ENCODE results near the gene PROSER3. TPM values are rescaled to one million over a fixed set of nuclear protein-coding genes. Genes with fewer than 3 reads are reported as not detected.

Gene PROSER3
- total RNA-seq, 4 donors from 2014 or later: 8.2 to 34.3 (median 13.2) TPM

DNA sequence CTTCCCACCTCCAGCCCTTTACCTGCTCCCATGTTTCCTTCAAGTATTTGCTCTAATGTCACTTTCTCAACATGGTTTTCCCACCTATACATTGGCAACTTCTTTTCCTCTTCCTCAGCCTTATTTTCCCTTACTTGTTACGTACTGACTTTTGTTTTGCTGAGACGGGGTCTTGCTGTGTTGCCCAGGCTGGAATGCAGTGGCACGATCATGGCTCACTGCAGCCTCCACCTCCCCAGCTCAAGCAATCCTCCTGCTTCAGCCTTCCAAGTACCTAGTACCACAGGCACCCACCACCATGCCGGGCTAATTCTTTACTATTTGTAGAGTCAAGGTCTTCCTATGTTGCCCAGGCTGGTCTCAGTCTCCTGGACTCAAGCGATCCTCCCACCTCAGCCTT lies 49.7 kb downstream of the PROSER3 start:
- intact Hi-C loops (cut with DNase I): no loop called here
- H3K9me3 ChIP-seq: no peaks in the 10 kb centered on the region
- no peaks in the 10 kb centered on the region for H3K36me3 ChIP-seq
- no peaks in the 10 kb centered on the region for H3K4me1 ChIP-seq
- no peak for DNase-seq
- no peak overlapping the region for H3K27ac ChIP-seq
- no peak overlapping the region for H3K4me3 ChIP-seq (replicated peaks in 1 of 3)
- TF ChIP-seq, protein P1, sequence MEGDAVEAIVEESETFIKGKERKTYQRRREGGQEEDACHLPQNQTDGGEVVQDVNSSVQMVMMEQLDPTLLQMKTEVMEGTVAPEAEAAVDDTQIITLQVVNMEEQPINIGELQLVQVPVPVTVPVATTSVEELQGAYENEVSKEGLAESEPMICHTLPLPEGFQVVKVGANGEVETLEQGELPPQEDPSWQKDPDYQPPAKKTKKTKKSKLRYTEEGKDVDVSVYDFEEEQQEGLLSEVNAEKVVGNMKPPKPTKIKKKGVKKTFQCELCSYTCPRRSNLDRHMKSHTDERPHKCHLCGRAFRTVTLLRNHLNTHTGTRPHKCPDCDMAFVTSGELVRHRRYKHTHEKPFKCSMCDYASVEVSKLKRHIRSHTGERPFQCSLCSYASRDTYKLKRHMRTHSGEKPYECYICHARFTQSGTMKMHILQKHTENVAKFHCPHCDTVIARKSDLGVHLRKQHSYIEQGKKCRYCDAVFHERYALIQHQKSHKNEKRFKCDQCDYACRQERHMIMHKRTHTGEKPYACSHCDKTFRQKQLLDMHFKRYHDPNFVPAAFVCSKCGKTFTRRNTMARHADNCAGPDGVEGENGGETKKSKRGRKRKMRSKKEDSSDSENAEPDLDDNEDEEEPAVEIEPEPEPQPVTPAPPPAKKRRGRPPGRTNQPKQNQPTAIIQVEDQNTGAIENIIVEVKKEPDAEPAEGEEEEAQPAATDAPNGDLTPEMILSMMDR (IDR thresholded peaks at IDR 0.05): no peak
- no peak for TF ChIP-seq POLR2A (IDR thresholded peaks at IDR 0.05)
- H3K27me3 ChIP-seq: no peaks in the 10 kb centered on the region
- 91 to 92% methylated on average over 5 of the region's 5 CpGs for WGBS, 2 donors

DNA sequence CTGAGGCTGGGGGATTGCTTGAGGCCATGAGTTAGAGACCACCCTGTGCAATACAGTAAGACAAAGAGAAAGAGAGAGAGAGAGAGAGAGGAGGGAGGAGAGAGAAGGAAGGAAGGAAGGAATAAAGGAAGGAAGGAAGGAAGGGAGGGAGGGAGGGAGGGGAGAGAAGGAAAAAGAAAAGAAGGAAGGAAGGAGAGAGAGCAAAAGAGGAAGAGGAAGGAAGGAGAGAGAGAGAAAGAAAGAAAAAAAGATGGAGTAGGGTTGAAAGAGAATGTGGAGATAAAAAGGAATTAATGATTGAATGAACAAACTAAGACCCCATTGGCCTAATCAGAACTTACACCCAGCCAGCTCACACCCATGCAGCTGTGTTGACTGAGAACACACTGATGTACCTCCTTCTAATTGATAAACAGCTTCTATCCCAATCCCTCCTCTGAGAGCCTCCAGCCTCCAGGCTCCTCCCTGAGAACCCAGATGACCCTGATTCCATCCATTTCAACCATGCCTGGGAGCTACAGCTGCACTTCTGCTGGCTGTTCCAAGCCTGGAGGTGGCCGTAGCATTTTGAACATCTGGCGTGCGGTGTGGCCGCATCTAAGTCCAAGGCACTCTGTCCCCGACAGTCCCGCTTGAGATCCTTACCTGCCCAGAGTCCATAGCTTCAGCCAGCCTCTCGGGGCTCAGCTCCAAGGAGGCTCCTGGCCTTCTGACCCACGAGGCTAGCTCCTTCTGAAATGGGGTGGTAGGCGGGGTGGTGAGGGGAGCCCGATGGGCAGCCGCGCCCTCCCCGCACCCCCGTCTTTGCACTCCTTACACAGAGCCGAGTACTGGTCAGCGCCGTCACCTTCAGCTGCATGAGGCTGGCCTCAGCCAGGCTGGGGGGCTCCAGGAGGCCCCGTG lies 53.6 kb downstream of the PROSER3 start:
- DNase-seq: no peak
- H3K9me3 ChIP-seq: no peaks in the 10 kb centered on the region
- intact Hi-C loops (cut with DNase I): no loop called here
- no peak overlapping the region for H3K27ac ChIP-seq
- H3K27me3 ChIP-seq: no peaks in the 10 kb centered on the region
- no peaks in the 10 kb centered on the region for H3K4me1 ChIP-seq
- no peak overlapping the region for H3K4me3 ChIP-seq (replicated peaks in 1 of 3)
- no peaks in the 10 kb centered on the region for H3K36me3 ChIP-seq
- WGBS, 2 donors: 59 to 69% methylated on average over 12 to 13 of the region's 18 CpGs
- no peak for TF ChIP-seq POLR2A (IDR thresholded peaks at IDR 0.05)
- TF ChIP-seq, protein P1 (IDR thresholded peaks at IDR 0.05): no peak

GRCh38 chr19:35812220-35813042 lies 54.5 kb downstream of the PROSER3 start, which contains the start of gene PRODH2:
PRODH2 (minus strand) TSS chr19:35812845; CDS start chr19:35812805, 40 bp downstream.
- intact Hi-C loops (cut with DNase I): no loop called here
- Histone ChIP-seq H3K27ac (no peak within 1 kb of the TSS), H3K36me3 (no peaks in the 10 kb centered on the region), H3K4me3 (replicated peaks in 1 of 3) (no peak within 1 kb of the TSS), H3K27me3 (no peaks in the 10 kb centered on the region), H3K9me3 (no peaks in the 10 kb centered on the region), H3K4me1 (no peaks in the 10 kb centered on the region)
- TF ChIP-seq POLR2A (IDR thresholded peaks at IDR 0.05): no peak
- TF ChIP-seq, protein P1 (IDR thresholded peaks at IDR 0.05): no peak
- WGBS, 2 donors: 70 to 76% methylated on average over 16 to 18 of the region's 26 CpGs
- DNase-seq: no peak

DNA sequence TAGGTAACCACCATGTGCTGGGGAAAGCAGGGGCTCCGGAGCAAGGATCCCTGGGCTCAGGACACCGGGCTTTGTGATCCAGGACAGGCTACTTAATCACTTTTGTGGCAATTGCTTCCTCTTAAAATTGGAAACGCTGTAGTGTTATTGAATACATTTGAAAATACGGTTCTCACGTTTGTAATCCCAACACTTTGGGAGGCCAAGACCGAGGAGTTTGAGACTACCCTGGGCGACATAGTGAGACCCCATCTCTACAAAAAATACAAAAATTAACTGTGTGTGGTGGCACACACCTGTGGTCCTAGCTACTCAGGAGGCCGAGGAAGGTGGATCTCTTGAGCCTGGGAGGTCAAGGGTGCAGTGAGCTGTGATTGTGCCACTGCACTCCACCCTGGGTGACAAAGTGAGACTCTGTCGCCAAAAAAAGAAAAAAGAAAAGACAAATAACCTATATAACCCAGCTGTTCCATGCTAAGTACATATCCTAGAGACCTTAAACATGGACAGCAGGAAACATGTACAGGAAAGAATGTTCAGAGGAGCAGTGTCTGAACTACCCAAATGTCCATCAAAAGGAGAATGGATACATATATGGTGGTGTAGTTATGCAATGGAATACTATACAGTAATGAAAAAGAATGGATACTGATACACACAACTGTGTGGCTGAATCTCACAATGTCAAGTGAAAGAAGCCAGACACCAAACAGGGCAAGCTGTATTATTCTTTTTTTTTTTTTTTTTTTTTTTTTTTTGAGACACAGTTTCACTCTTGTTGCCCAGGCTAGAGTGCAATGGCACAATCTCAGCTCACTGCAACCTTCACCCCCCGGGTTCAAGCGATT lies 55.3 kb downstream of the PROSER3 start:
- WGBS, 2 donors: 83 to 88% methylated on average over 11 of the region's 11 CpGs
- TF ChIP-seq, protein P1 (IDR thresholded peaks at IDR 0.05): no peak
- TF ChIP-seq POLR2A (IDR thresholded peaks at IDR 0.05): no peak
- intact Hi-C loops (cut with DNase I): no loop called here

More for the DNA sequence above, 55.3 kb downstream of the PROSER3 start:
- H3K27me3 ChIP-seq: no peaks in the 10 kb centered on the region
- no peaks in the 10 kb centered on the region for H3K4me1 ChIP-seq
- DNase-seq: no peak
- no peak overlapping the region for H3K4me3 ChIP-seq (replicated peaks in 1 of 3)
- no peak overlapping the region for H3K27ac ChIP-seq
- H3K36me3 ChIP-seq: no peaks in the 10 kb centered on the region
- no peaks in the 10 kb centered on the region for H3K9me3 ChIP-seq
